NCI-H345 treated with DMSO at 0.1 percent for 48 hours (cell line): Measurements from ENCODE around the gene LIMS2.

Experiments used
- DNase-seq: peaks from one replicate; lab custom pipeline; 2025; ENCODE audit not compliant: unreplicated experiment; lab: John Stamatoyannopoulos, UW

LIMS2 gene

GRCh38 chr2:127634626-127635379, 40.5 kb downstream of the LIMS2 start:
- no peak for DNase-seq

GRCh38 chr2:127634066-127634617, 41.2 kb downstream of the LIMS2 start:
- no peak for DNase-seq

- DNase-seq: no peak
Measured at GRCh38 chr2:127633556-127634065, 41.7 kb downstream of the LIMS2 start.

GRCh38 chr2:127632592-127633489, 42.5 kb downstream of the LIMS2 start:
- DNase-seq: no peak

- DNase-seq: no peak
Measured at GRCh38 chr2:127631997-127632581, 43.2 kb downstream of the LIMS2 start.

GRCh38 chr2:127631541-127631996, 43.8 kb downstream of the LIMS2 start:
- DNase-seq: no peak

GRCh38 chr2:127630864-127631540, 44.3 kb downstream of the LIMS2 start:
- no peak for DNase-seq

GRCh38 chr2:127630096-127630863, 45.0 kb downstream of the LIMS2 start:
- no peak for DNase-seq

- no peak for DNase-seq
Measured at GRCh38 chr2:127629637-127630036, 45.7 kb downstream of the LIMS2 start.

GRCh38 chr2:127628767-127629614, 46.3 kb downstream of the LIMS2 start:
- no peak for DNase-seq

- no peak for DNase-seq
Measured at GRCh38 chr2:127627740-127628571, 47.4 kb downstream of the LIMS2 start.

- DNase-seq: no peak
Measured at GRCh38 chr2:127626917-127627739, 48.2 kb downstream of the LIMS2 start.

- DNase-seq: no peak
Measured at GRCh38 chr2:127626175-127626574, 49.2 kb downstream of the LIMS2 start.

- no peak for DNase-seq
Measured at GRCh38 chr2:127625572-127625951, 49.8 kb downstream of the LIMS2 start.

- DNase-seq: no peak
Measured at GRCh38 chr2:127624756-127625571, 50.4 kb downstream of the LIMS2 start.

- DNase-seq: no peak
Measured at GRCh38 chr2:127624320-127624755, 51.0 kb downstream of the LIMS2 start.
